Endodermal cell (in vitro differentiated cells): ENCODE results near the gene ILF2. TPM values are rescaled to one million over a fixed set of nuclear protein-coding genes. Genes with fewer than 3 reads are reported as not detected.
A peak's percentile ranks its signal among the peaks of the same experiment; 100 is the strongest.

Experiments used
- DNase-seq: peaks from one replicate; pipeline ENCODE4 v3.0.0-alpha.2; 2017
- H3K27ac ChIP-seq: 2 replicates; pipeline ENCODE4 v1.5.1; 2013; ENCODE audit warnings: mild to moderate bottlenecking, low read depth, low read length, moderate library complexity
- H3K27me3 ChIP-seq: 2 replicates; pipeline ENCODE4 v1.6.1; 2013; ENCODE audit warnings: mild to moderate bottlenecking, low read length, moderate library complexity; ENCODE audit not compliant: insufficient read depth, control insufficient read depth, poor library complexity, severe bottlenecking
- H3K36me3 ChIP-seq: 2 replicates; pipeline ENCODE4 v1.7.0; 2013; ENCODE audit warnings: mild to moderate bottlenecking, low read length, moderate library complexity; ENCODE audit not compliant: control insufficient read depth, insufficient read depth
- H3K4me1 ChIP-seq: one replicate; pipeline ENCODE4 v1.7.0; 2013; ENCODE audit warnings: low read length; ENCODE audit not compliant: control insufficient read depth, insufficient read depth
- H3K4me3 ChIP-seq: 2 replicates; pipeline ENCODE4 v1.5.1; 2013; ENCODE audit warnings: mild to moderate bottlenecking, low read length, moderate library complexity
- H3K9ac ChIP-seq: 2 replicates; pipeline ENCODE4 v1.6.1; 2013; ENCODE audit warnings: mild to moderate bottlenecking, low read length, moderate library complexity; ENCODE audit not compliant: poor library complexity, severe bottlenecking; ENCODE audit errors: extremely low read depth
- H3K9me3 ChIP-seq: 2 replicates; pipeline ENCODE4 v1.6.1; 2013; ENCODE audit warnings: mild to moderate bottlenecking, low read length, moderate library complexity; ENCODE audit not compliant: control insufficient read depth
- H3K27ac Mint-ChIP-seq: 2 replicates; pipeline ENCODE4 v1.8.0; 2020; ENCODE audit warnings: mixed read lengths
- H3K27me3 Mint-ChIP-seq: 2 replicates; pipeline ENCODE4 v1.8.0; 2021; ENCODE audit warnings: mild to moderate bottlenecking, mixed read lengths; ENCODE audit not compliant: insufficient read depth
- H3K36me3 Mint-ChIP-seq: 2 replicates; pipeline ENCODE4 v1.8.0; 2020; ENCODE audit warnings: low read depth, mixed read lengths
- H3K4me1 Mint-ChIP-seq: 2 replicates; pipeline ENCODE4 v1.8.0; 2020; ENCODE audit warnings: mixed read lengths
- H3K4me3 Mint-ChIP-seq: 2 replicates; pipeline ENCODE4 v1.8.0; 2020; ENCODE audit warnings: mild to moderate bottlenecking, moderate library complexity, mixed read lengths
- H3K9me3 Mint-ChIP-seq: 2 replicates; pipeline ENCODE4 v1.8.0; 2020; ENCODE audit warnings: mild to moderate bottlenecking, mixed read lengths
- WGBS, 2 experiments: methylation state at CpG; one replicate each; pipeline versions ENCODE4 v1.1.5 to v1.1.7; 2013; ENCODE audit warnings: missing lambda C conversion rate in 2 of 2, mixed read lengths in 1 of 2; ENCODE audit not compliant: insufficient coverage in 1 of 2, insufficient read length in 1 of 2; 5-methylcytosine and 5-hydroxymethylcytosine counted together
- total RNA-seq, 2 donors: library from RNA; stranded (reverse); fragmentation: NEBNext Ultra II Directional in 1 of 2; extraction: Animal tissue kit (Norgen Biotek cat#: 25700) in 1 of 2; gene quantifications; 2 replicates in 1 of 2; 3 replicates in 1 of 2; pipeline ENCODE4 v1.2.1, GENCODE V29; 2021
- TF ChIP-seq, protein P1 (sequence below): fragments of 200-600 bp; sonication (generic); conservative IDR thresholded peaks from 2 replicates; pipeline ENCODE4 v1.5.0; 2021; ENCODE audit warnings: antibody characterized with exemption, mild to moderate bottlenecking

Gene ILF2
- total RNA-seq, 2 donors from 2014 or later, result 280 to 315 TPM

DNA sequence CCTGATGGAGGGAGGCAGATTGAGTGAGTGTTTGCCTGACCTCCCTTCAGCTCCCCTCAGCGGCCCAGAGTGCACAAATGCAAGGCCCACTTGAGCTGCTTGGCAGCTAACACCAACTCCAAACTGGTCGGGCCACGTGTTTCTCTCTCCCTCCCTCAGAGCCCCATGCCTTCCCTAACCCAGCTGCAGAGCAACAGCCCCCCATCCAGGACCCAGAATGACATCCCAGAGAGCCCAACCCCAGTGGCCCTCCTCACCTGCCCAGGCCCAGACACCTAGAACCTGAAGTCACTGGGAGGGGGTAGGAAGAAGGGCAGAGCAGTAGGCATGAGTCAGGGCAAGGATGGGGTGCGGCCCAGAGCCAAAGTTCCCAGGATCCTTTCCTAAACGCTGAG lies 53.9 kb downstream of the ILF2 start:
- peaks cover 35% of the 10 kb centered on the region for H3K4me1 Mint-ChIP-seq

DNA sequence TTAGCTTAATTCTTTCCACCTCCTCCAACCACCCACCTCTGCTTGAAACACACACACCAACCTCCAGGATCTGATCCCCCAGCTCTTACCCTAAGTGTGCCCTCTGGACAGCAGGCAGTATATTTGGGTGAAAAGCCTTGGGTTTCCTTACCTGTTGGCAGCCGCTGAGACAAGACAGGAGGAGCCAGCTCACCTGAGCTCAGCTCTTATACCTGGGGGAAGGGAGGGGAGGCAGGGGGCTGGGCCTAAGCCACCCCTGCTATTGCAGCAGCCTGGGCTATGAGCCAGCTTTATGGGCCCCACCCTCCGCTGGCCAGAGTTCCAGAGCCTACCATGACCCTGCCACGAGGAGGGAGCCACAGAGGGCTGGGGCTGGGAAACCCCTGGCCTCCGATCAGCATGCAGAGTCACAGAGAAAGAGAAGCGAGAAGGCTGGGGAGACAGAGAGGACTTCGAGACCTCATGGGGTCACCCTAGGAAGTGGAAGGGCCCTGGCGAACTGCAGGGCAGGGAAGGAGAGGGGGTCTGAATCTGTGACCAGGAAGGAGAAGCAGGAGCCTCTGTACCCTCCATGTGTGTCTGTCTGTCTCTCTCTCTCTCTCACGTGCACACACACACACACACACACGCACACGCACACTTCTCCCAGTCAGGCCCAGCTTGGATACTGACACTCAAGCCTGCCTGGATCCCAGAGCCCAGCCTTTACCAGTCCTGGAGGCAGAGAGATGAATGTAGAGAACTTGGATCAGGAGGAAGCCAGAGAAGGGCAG lies 54.5 kb downstream of the ILF2 start, which contains the start of gene S100A14:
Gene S100A14 (minus strand): TSS at position 182 of the 773 bp plus-strand sequence. CDS start 467 bp downstream, outside the sequence.
- TF ChIP-seq, protein P1, sequence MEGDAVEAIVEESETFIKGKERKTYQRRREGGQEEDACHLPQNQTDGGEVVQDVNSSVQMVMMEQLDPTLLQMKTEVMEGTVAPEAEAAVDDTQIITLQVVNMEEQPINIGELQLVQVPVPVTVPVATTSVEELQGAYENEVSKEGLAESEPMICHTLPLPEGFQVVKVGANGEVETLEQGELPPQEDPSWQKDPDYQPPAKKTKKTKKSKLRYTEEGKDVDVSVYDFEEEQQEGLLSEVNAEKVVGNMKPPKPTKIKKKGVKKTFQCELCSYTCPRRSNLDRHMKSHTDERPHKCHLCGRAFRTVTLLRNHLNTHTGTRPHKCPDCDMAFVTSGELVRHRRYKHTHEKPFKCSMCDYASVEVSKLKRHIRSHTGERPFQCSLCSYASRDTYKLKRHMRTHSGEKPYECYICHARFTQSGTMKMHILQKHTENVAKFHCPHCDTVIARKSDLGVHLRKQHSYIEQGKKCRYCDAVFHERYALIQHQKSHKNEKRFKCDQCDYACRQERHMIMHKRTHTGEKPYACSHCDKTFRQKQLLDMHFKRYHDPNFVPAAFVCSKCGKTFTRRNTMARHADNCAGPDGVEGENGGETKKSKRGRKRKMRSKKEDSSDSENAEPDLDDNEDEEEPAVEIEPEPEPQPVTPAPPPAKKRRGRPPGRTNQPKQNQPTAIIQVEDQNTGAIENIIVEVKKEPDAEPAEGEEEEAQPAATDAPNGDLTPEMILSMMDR, result no peak
- Histone ChIP-seq H3K9ac (no peak within 1 kb of the TSS), H3K4me1 (no peaks in the 10 kb centered on the region), H3K36me3 (peaks cover 29% of the 10 kb centered on the region), H3K27ac (no peak within 1 kb of the TSS), H3K27me3 (no peaks in the 10 kb centered on the region), H3K9me3 (no peaks in the 10 kb centered on the region), H3K4me3 (no peak within 1 kb of the TSS)
- peaks cover 41% of the 10 kb centered on the region for H3K4me1 Mint-ChIP-seq
- peak within 1 kb of the TSS; percentile 49 for H3K4me3 Mint-ChIP-seq
- DNase-seq, result peak; percentile 68
- peaks cover 28% of the 10 kb centered on the region for H3K36me3 Mint-ChIP-seq
- 88% methylated on average over 6 to 10 of the region's 10 CpGs for WGBS, 2 experiments
- H3K9me3 Mint-ChIP-seq, result no peaks in the 10 kb centered on the region
- no peaks in the 10 kb centered on the region for H3K27me3 Mint-ChIP-seq
- peak within 1 kb of the TSS; percentile 92 for H3K27ac Mint-ChIP-seq

More for the DNA sequence above, 53.9 kb downstream of the ILF2 start:
- Mint-ChIP-seq H3K9me3 (no peaks in the 10 kb centered on the region), H3K36me3 (peaks cover 30% of the 10 kb centered on the region), H3K4me3 (no peak overlapping the region), H3K27ac (peak overlapping the region; percentile 92), H3K27me3 (no peaks in the 10 kb centered on the region)
- Histone ChIP-seq H3K36me3 (peaks cover 34% of the 10 kb centered on the region), H3K9ac (no peak overlapping the region), H3K27ac (no peak overlapping the region), H3K27me3 (no peaks in the 10 kb centered on the region), H3K4me1 (no peaks in the 10 kb centered on the region), H3K4me3 (no peak overlapping the region), H3K9me3 (no peaks in the 10 kb centered on the region)
- TF ChIP-seq, protein P1, result no peak
- peak; percentile 56 for DNase-seq
- WGBS, 2 experiments, result 82 to 100% methylated on average over 3 to 5 of the region's 5 CpGs

DNA sequence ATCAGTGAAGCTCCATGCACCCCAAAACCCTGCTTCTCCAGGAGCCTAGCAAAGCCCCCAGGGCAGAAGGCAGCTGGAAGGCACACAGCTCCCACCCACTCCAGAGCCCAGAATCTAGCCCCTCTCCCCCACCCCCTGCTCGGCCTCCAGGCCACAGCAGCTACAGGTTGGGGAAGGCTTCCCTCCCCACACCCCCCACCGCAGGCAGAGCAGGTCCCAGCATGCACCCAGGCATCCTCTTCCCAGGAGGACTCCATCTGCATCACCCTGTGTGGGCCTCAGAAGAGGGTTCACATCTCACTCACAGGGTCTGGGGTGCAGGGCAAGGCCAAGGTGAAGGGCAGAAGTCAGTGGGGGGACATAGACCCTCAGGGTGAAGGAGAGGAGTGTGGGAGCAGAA lies 55.4 kb downstream of the ILF2 start:
- no peak overlapping the region for H3K4me3 ChIP-seq
- no peak overlapping the region for H3K27ac ChIP-seq
- DNase-seq, result no peak
- H3K4me1 ChIP-seq, result peaks cover 1% of the 10 kb centered on the region
- peaks cover 21% of the 10 kb centered on the region for H3K36me3 ChIP-seq
- H3K9ac ChIP-seq, result no peak overlapping the region
- Mint-ChIP-seq H3K4me1 (peaks cover 45% of the 10 kb centered on the region), H3K27ac (peak overlapping the region; percentile 92), H3K36me3 (peaks cover 24% of the 10 kb centered on the region), H3K4me3 (peak overlapping the region; percentile 49), H3K9me3 (no peaks in the 10 kb centered on the region), H3K27me3 (no peaks in the 10 kb centered on the region)
- TF ChIP-seq, protein P1, result no peak
- H3K27me3 ChIP-seq, result no peaks in the 10 kb centered on the region
- H3K9me3 ChIP-seq, result no peaks in the 10 kb centered on the region
- 100% methylated on average over 2 of the region's 2 CpGs; no CpG with 5 or more reads in 1 of the 2 experiments for WGBS, 2 experiments
